Astrocyte of the spinal cord (primary cell): ENCODE results near the gene KRTAP13-2.
A peak's percentile ranks its signal among the peaks of the same experiment; 100 is the strongest.

ENCODE experiments used
- DNase-seq: peaks from one replicate; pipeline ENCODE4 v3.0.0; 2011; ENCODE audit warnings: low read depth, low spot score
- H3K4me3 ChIP-seq: 2 replicates; pipeline ENCODE4 v1.5.1; 2011; ENCODE audit warnings: low read depth, mild to moderate bottlenecking, low read length, moderate library complexity
- CTCF ChIP-seq: IDR thresholded peaks from 2 replicates; pipeline ENCODE4 v1.5.1; 2012; ENCODE audit warnings: low read depth, mild to moderate bottlenecking, low read length, inconsistent platforms
- in situ Hi-C: cut with HindIII; loops from 2 replicates; pipeline ENCODE4 v1.10.0; 2017; ENCODE audit warnings: low sequenced_read_pairs

KRTAP13-2 gene

GRCh38 chr21:30372139-30372770, at the start of gene KRTAP13-2:
Gene KRTAP13-2, minus strand, starts transcription at chr21:30372271. Its CDS starts 58 bp downstream, at chr21:30372213.
- DNase-seq, result no peak
- in situ Hi-C loops, result no loop called here
- no peak within 1 kb of the TSS for H3K4me3 ChIP-seq
- TF ChIP-seq CTCF, result no peak

DNA sequence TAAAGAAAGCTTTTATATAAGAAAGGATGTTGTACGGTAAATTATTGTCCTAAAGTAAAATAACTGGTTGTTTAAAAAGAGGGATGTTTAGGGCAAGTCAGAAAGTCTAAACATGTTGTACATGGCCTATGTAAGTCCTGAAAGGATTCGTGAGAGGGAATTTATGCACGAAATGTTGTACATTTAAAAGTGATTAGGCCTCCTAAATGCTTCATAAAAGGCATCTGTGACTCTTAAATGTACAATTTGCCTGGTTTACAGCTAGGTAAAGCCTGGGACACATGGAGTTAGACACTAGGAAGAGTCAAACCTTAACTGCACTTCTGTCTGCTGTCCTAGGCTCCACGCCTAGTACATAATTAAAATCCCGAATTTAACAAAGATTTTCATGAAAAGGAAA, 43.9 kb upstream of the KRTAP13-2 start:
- DNase-seq, result no peak
- no peak overlapping the region for H3K4me3 ChIP-seq
- in situ Hi-C loops, result no loop called here
- no peak for TF ChIP-seq CTCF

DNA sequence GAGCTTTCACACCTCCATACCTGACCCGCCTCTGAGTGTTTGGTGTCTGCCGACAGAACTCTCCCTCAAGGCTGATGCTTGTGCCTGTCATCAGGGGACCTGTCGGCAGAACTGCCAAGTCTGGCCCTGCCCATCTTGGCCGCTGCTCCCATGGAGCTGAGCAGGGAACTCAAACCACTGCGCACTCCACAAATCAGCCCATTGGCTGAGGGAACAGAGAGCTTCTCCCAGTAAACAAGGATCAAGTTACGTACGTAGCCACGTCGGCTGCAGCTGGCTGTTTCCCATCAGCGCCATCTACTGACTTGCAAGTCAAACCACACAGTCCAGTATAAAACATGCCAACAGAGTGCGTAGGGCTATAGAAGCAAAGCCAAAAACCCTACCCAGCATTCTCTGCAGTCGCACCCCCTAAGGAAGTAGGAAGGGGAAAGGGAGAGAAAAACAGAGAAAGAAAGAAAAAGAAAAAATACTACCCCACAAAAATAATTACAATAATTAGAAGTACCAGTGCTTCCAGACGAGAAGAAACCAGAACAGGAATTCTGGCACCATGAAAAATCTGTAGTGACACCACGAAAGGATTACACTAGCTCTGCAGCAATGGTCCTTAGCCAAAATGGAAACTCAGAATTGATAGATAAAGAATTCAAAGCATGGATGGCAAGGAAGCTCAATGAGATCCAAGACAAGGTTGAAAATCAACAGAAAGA, 36.9 kb upstream of the KRTAP13-2 start:
- TF ChIP-seq CTCF, result peak; percentile 30
- peak; percentile 44 for DNase-seq
- in situ Hi-C loops, result no loop called here
- H3K4me3 ChIP-seq, result no peak overlapping the region

DNA sequence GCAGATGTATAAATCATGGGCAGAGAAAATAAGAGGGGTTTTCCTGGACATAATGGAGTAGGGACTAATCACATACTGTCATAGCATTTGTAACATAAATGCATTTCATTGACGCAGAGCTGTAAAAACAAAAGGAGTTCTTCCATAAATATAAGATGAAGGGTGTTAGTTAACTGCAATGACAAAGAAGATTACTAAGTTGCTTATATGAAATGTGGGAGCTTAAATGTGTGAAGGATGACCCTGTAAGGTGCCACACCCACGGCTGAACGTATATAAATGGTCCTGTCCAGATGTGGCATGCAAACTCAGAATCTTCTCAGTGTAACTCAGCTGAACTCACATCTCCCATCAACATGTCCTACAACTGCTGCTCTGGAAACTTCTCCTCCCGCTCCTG, 23.7 kb upstream of the KRTAP13-2 start, which contains the start of gene KRTAP13-1:
Gene KRTAP13-1 (plus strand): TSS at position 301 of the 400 bp plus-strand sequence. CDS start 56 bp downstream, at position 357.
- no peak for DNase-seq
- in situ Hi-C loops, result no loop called here
- no peak for TF ChIP-seq CTCF

DNA sequence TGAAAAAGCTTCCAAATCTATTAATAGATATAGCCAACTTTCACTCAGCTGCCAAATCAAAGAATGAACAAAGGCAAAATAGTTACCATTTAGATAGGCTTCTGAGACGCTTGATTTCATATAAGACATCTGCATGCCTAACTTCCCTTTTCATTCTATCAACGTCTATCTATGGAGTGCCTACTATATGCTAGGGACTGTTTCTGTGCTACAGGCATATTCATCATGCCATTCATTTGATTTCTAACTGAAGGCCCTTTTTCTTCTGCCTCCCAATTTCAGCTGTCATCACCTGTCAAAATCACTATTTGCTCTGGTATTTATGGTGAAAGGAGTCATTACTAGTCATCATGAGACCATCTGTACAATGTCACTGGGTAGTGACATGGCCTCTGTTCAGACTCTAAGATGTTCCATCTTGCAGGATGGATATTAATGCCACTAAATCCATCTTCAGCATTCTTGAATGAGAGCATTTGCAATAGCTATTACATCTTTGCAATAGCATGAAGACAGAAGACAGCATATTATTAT, 19.5 kb upstream of the KRTAP13-2 start:
- in situ Hi-C loops, result no loop called here
- no peak overlapping the region for H3K4me3 ChIP-seq
- no peak for TF ChIP-seq CTCF
- DNase-seq, result no peak

More for the DNA sequence above, 23.7 kb upstream of the KRTAP13-2 start, which contains the start of gene KRTAP13-1:
- H3K4me3 ChIP-seq, result no peak within 1 kb of the TSS

GRCh38 chr21:30382201-30382600, 10.1 kb upstream of the KRTAP13-2 start:
- TF ChIP-seq CTCF, result no peak
- no peak overlapping the region for H3K4me3 ChIP-seq
- DNase-seq, result no peak
- in situ Hi-C loops, result no loop called here
